Smooth muscle cell of bladder (primary cell): ENCODE measurements around the gene TMEM30B. TPM values are rescaled to one million over a fixed set of nuclear protein-coding genes. Genes with fewer than 3 reads are reported as not detected.

Source experiments
- total RNA-seq: library from RNA; depleted of rRNA; stranded (reverse); fragments of >200 nt; gene quantifications from 2 replicates; pipeline ENCODE4 v1.2.3, GENCODE V29; 2014

The TMEM30B gene
- 0.14 and 0.28 TPM in 2 replicates for total RNA-seq

GRCh38 chr14:61281186-61281947 lies at the start of gene TMEM30B:
Gene TMEM30B (minus strand): TSS chr14:61281338. CDS start chr14:61281147, 191 bp downstream.

GRCh38 chr14:61321385-61322010 lies 40.4 kb upstream of the TMEM30B start, which contains the start of gene PRKCH:
Gene PRKCH (plus strand): TSS chr14:61321579. CDS start chr14:61322102, 523 bp downstream.

Other genes with a start within 250 kb of the TMEM30B start
- 1.4 and 3.1 TPM in 2 replicates for gene PRKCH, start 40.2 kb upstream of the TMEM30B start, total RNA-seq